ENCODE results near the gene ASB13. TPM values are rescaled to one million over a fixed set of nuclear protein-coding genes. Genes with fewer than 3 reads are reported as not detected.

The ASB13 gene
- total and polyA plus RNA-seq, 10 of the 15 experiments (the other 5 are each of a cell fraction or from before 2014, with no cell fraction given), result 0.02 to 0.59 (median 0.10) TPM; not detected in 2

- FAIRE-seq, result peak; percentile 98
- H3K36me3 ChIP-seq (ENCODE audit: control insufficient read depth in 2 of 2, insufficient read depth in 2 of 2, low read length in 1 of 2), result no peaks in the 10 kb centered on the region
- ChIA-PET RAD21 (ENCODE audit: unreplicated experiment) (interaction anchor here (0.5 to 1.7 kb wide), 7 partner anchors 88 to 244 kb away, joined by 3 to 7 read pairs (median 3); no protein-coding TSS in a partner anchor), POLR2A (interaction anchor here (0.5 kb wide), 1 partner anchor 36 kb away, joined by 3 read pairs; no protein-coding TSS in a partner anchor), SMC1A (ENCODE audit: uncharacterized antibody, unreplicated experiment) (interaction anchor here (0.5 to 1.9 kb wide), 16 partner anchors 47 to 768 kb away, joined by 3 to 8 read pairs (median 3); partner anchors contain the start of genes ANKRD16 and FBH1), CTCF (interaction anchor here (0.6 to 21.3 kb wide), 40 partner anchors 7 to 1114 kb away, joined by 3 to 535 read pairs (median 4); partner anchors contain the start of gene TASOR2)
- peaks cover 3 to 5% of the 10 kb centered on the region in 2 experiments; a peak in 3 of 4 replicates for H3K27me3 ChIP-seq (replicated peaks in 1 of 2; ENCODE audit: control insufficient read depth in 2 of 2, insufficient read depth in 2 of 2, low read length in 1 of 2)
- peak; percentile 98 for ATAC-seq
- in situ Hi-C loops (cut with MboI), result loop anchor here (10.0 kb wide), 1 partner anchor 785 kb away; no protein-coding TSS in a partner anchor
- no peaks in the 10 kb centered on the region for H3K9me3 ChIP-seq (replicated peaks; ENCODE audit: control insufficient read depth, insufficient read depth, low read length)
- no peaks in the 10 kb centered on the region for H3K79me2 ChIP-seq (ENCODE audit: control insufficient read depth, insufficient read depth, low read length)
- no peak overlapping the region for H3K4me3 ChIP-seq
- BruUV-seq (replicated peaks), result no TSS peak
- no peaks in the 10 kb centered on the region for H4K20me1 ChIP-seq (ENCODE audit: control insufficient read depth, insufficient read depth)
- peaks cover 8% of the 10 kb centered on the region for H3K4me1 ChIP-seq (ENCODE audit: control insufficient read depth, insufficient read depth, low read length)
- H3K9ac ChIP-seq (ENCODE audit: control insufficient read depth, insufficient read depth, low read length), result no peak overlapping the region
- peak; percentile 25 for DNase-seq (ENCODE audit: low read depth, low spot score)
- intact Hi-C loops (cut with micrococcal nuclease; ENCODE audit: unreplicated experiment), result loop anchor here (2.0 kb wide), 1 partner anchor 243 kb away; no protein-coding TSS in a partner anchor
- 1% methylated on average over 7 of the region's 7 CpGs for WGBS (ENCODE audit: insufficient coverage, insufficient replicate concordance, low lambda C conversion rate, missing lambda C conversion rate)
- peak overlapping the region; percentile 47; the same call in 1 of the 2 replicates for H3K4me2 ChIP-seq (ENCODE audit: control insufficient read depth, insufficient read depth)
- no peak overlapping the region for H3K27ac ChIP-seq (ENCODE audit: control insufficient read depth, insufficient read depth)
- no peak overlapping the region for H2AFZ ChIP-seq (ENCODE audit: control insufficient read depth, low read depth, low read length)
- TF ChIP-seq CHD2 (IDR thresholded peaks at IDR 0.05; ENCODE audit: borderline replicate concordance, low read depth, low read length) (no peak), PAX8 (IDR thresholded peaks at IDR 0.05) (no peak), BCL11A (IDR thresholded peaks at IDR 0.05; ENCODE audit: low read depth, low read length) (no peak), SMC3 (IDR thresholded peaks at IDR 0.05; ENCODE audit: borderline replicate concordance, low read length) (peak; percentile 60; the same call in 1 of the 2 replicates), ZBTB40 (IDR thresholded peaks at IDR 0.05; ENCODE audit: borderline replicate concordance) (no peak), NR2F1 (conservative IDR thresholded peaks at IDR 0.05) (no peak), BCL3 (IDR thresholded peaks at IDR 0.05; ENCODE audit: borderline replicate concordance, insufficient read depth, low read depth, low read length, poor library complexity, severe bottlenecking) (no peak), TCF12 (IDR thresholded peaks at IDR 0.05; ENCODE audit: low read depth, low read length) (0 out of 2 replicates have a peak, but pooled peaks have one; percentile 45), ZNF592 (IDR thresholded peaks at IDR 0.05) (no peak), NR2C2 (IDR thresholded peaks at IDR 0.05; ENCODE audit: borderline replicate concordance, control insufficient read depth, insufficient read length, low read depth) (no peak), BRCA1 (IDR thresholded peaks at IDR 0.05; ENCODE audit: low read depth, low read length) (no peak), MEF2A (IDR thresholded peaks at IDR 0.05; ENCODE audit: insufficient read depth, low read depth, low read length) (0 out of 2 replicates have a peak, but pooled peaks have one; percentile 31)
Observed at GRCh38 chr10:5629303-5630111, 36.9 kb downstream of the ASB13 start.
